HepG2 (cell line): ENCODE measurements around the gene ZNF394. TPM values are rescaled to one million over a fixed set of nuclear protein-coding genes. Genes with fewer than 3 reads are reported as not detected.

Experiments used
- ATAC-seq: fragments of 200-7000 bp; cut with Tn5 transposase; 3 replicates; pipeline ENCODE4 v1.9.1; 2020; ENCODE audit warnings: mild to moderate bottlenecking, moderate library complexity
- BruUV-seq: library from RNA; stranded (reverse); fragments of 400-500 nt; replicated peaks from 2 replicates; lab custom pipeline; 2021; lab: Mats Ljungman, UMichigan
- CTCF ChIA-PET: fragments of 300-600 bp; formaldehyde crosslinking; extraction: SDS; loops from one replicate; lab custom pipeline; 2021; ENCODE audit warnings: low total read pairs, inconsistent platforms, low intra/inter-chr PET ratio; lab: Yijun Ruan, JAX
- POLR2A ChIA-PET: fragments of 350-600 bp; sonication (Branson Sonifier 250); formaldehyde crosslinking; loops from one replicate; lab custom pipeline; 2020; ENCODE audit warnings: antibody characterized with exemption, inconsistent platforms; lab: Yijun Ruan, JAX
- DNase-seq: peaks from one replicate; pipeline ENCODE4 v3.0.0-alpha.2; 2015; ENCODE audit warnings: low spot score
- FAIRE-seq: peaks from 3 replicates; lab custom pipeline; 2011; peaks lifted over from hg19 to GRCh38; lab: Jason Lieb, UNC
- H2AFZ ChIP-seq: one replicate; pipeline ENCODE4 v1.6.1; 2011; ENCODE audit warnings: low read length, inconsistent platforms
- H3K27ac ChIP-seq: fragments of 300-600 bp; 3 replicates; pipeline ENCODE4 v1.8.0; 2011; ENCODE audit warnings: mixed run types, mild to moderate bottlenecking, mixed read lengths, low read length, inconsistent platforms; ENCODE audit not compliant: insufficient read depth; ENCODE audit errors: extremely low read length
- H3K27me3 ChIP-seq, 2 experiments: fragments of 200-600 bp in 1 of 2; 2 replicates in 1 of 2; 3 replicates in 1 of 2; pipeline versions ENCODE4 v1.6.0 to v1.8.0; 2011; ENCODE audit warnings: low read length in 2 of 2, mild to moderate bottlenecking in 2 of 2, moderate library complexity in 2 of 2, inconsistent platforms in 1 of 2; ENCODE audit not compliant: insufficient read depth in 2 of 2, control insufficient read depth in 1 of 2
- H3K36me3 ChIP-seq, 2 experiments: fragments of 200-600 bp in 1 of 2; replicated peaks in 1 of 2; 2 replicates in 1 of 2; 3 replicates in 1 of 2; pipeline versions ENCODE4 v1.5.1 to v1.8.0; 2011; ENCODE audit warnings: low read length in 2 of 2, inconsistent platforms in 1 of 2; ENCODE audit not compliant: insufficient read depth in 2 of 2, control insufficient read depth in 1 of 2
- H3K4me1 ChIP-seq: 2 replicates; pipeline ENCODE4 v1.5.1; 2012; ENCODE audit warnings: low read length, inconsistent platforms; ENCODE audit not compliant: insufficient read depth
- H3K4me2 ChIP-seq: 2 replicates; pipeline ENCODE4 v1.6.0; 2011; ENCODE audit warnings: low read depth, low read length, inconsistent platforms
- H3K4me3 ChIP-seq, 3 experiments: fragments of 200-600 bp in 1 of 3; sonication (generic), shearing (Covaris generic) in 1 of 3; replicated peaks in 1 of 3; 2 replicates each; pipeline ENCODE4 v1.5.1; 2011 to 2016; ENCODE audit warnings: low read length in 3 of 3, inconsistent platforms in 2 of 3, low read depth in 2 of 3, mild to moderate bottlenecking in 2 of 3, control low read depth in 1 of 3, mixed read lengths in 1 of 3; ENCODE audit not compliant: insufficient read depth in 1 of 3
- H3K79me2 ChIP-seq: one replicate; pipeline ENCODE4 v1.6.1; 2011; ENCODE audit warnings: low read length, inconsistent platforms; ENCODE audit not compliant: insufficient read depth
- H3K9ac ChIP-seq: 2 replicates; pipeline ENCODE4 v1.6.0; 2011; ENCODE audit warnings: mild to moderate bottlenecking, low read depth, low read length, inconsistent platforms; ENCODE audit not compliant: insufficient read depth
- H3K9me3 ChIP-seq: 2 replicates; pipeline ENCODE4 v1.5.1; 2012; ENCODE audit warnings: mild to moderate bottlenecking, low read length
- H4K20me1 ChIP-seq: 2 replicates; pipeline ENCODE4 v1.6.0; 2011; ENCODE audit warnings: inconsistent platforms, mild to moderate bottlenecking, low read length, moderate library complexity; ENCODE audit not compliant: insufficient read depth
- ADNP ChIP-seq: sonication (generic); formaldehyde crosslinking; IDR thresholded peaks from 2 replicates; pipeline ENCODE4 v1.4.0; 2020; ENCODE audit warnings: missing genetic modification reagents
- FOSL1 ChIP-seq: sonication (generic); formaldehyde crosslinking; IDR thresholded peaks from 2 replicates; pipeline ENCODE4 v1.9.0; 2021; ENCODE audit warnings: missing genetic modification reagents, borderline replicate concordance
- PRMT3 ChIP-seq: sonication (generic); formaldehyde crosslinking; IDR thresholded peaks from 2 replicates; pipeline ENCODE4 v1.8.1; 2022; ENCODE audit warnings: low read depth, mild to moderate bottlenecking, moderate library complexity, missing genetic modification reagents, borderline replicate concordance
- SPEN ChIP-seq: sonication (generic); formaldehyde crosslinking; IDR thresholded peaks from 2 replicates; pipeline ENCODE4 v1.5.1; 2020; ENCODE audit warnings: low read depth, mild to moderate bottlenecking, missing genetic modification reagents
- TEAD2 ChIP-seq: sonication (generic); formaldehyde crosslinking; IDR thresholded peaks from 2 replicates; pipeline ENCODE4 v1.9.0; 2021; ENCODE audit warnings: missing genetic modification reagents
- WGBS: methylation state at CpG from one replicate; pipeline ENCODE4 v1.1.6; 2017; ENCODE audit warnings: low lambda C conversion rate; 5-methylcytosine and 5-hydroxymethylcytosine counted together
- in situ Hi-C: cut with HindIII; loops from 2 replicates; pipeline ENCODE4 v1.10.0; 2017; ENCODE audit warnings: low pct_unique_long_range_greater_than_20kb; ENCODE audit not compliant: extremely low pct_ligation_motif_present
- intact Hi-C: fragments of 100-400 bp; cut with micrococcal nuclease; formaldehyde crosslinking; loops from one replicate; pipeline ENCODE4 v1.10.0; 2022; ENCODE audit not compliant: unreplicated experiment
- polyA plus RNA-seq, 8 experiments: library from polyadenylated mRNA; depleted of rRNA in 3 of 8; stranded (reverse) in 7 of 8; unstranded in 1 of 8; fragments of >200 nt; fragmentation: Illumina TruSeq in 4 of 8; extraction: Trizol in 4 of 8; gene quantifications; 2 replicates each; pipeline versions ENCODE4 v1.2.1 to v1.2.3, GENCODE V29; 2011 to 2016; ENCODE audit warnings: low read depth in 4 of 8, missing spikeins in 1 of 8, mixed read lengths in 1 of 8; ENCODE audit not compliant: insufficient read depth in 1 of 8
- total RNA-seq, 5 experiments: library from RNA; depleted of rRNA; stranded (reverse); fragments of >200 nt; fragmentation: Illumina TruSeq; extraction: Trizol; gene quantifications; 2 replicates each; pipeline ENCODE4 v1.2.3, GENCODE V29; 2016; ENCODE audit warnings: low read depth in 1 of 5

ZNF394 gene
- total and polyA plus RNA-seq, 2 of the 13 experiments (the other 11 are each of a cell fraction or from before 2014, with no cell fraction given) = 7.8 to 19.6 TPM

DNA sequence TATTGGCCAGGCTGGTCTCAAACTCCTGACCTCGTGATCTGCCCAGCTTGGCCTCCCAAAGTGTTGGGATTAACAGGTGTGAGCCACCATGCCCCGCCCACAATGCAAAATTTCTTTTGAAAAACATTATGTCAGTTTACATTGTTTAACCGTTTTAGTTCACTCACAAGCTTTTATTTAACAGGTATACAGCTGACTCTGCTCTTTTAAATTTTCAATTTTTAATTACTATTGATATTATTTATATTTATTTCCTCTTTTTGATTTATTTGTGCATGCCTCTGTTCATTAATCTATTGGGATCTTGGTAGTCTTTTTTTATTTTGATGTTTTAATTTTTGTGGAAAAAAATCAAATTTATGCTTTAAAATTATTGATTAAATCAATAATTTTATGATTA, 21.3 kb upstream of the ZNF394 start:
- DNase-seq (no peak), ATAC-seq (no peak), FAIRE-seq (no peak)
- H3K9ac ChIP-seq = no peak overlapping the region
- no peak overlapping the region for H2AFZ ChIP-seq
- peaks cover 10 to 47% of the 10 kb centered on the region in 2 experiments for H3K36me3 ChIP-seq
- in situ Hi-C loops = no loop called here
- WGBS = 95% methylated on average over 3 of the region's 3 CpGs
- no peaks in the 10 kb centered on the region for H3K4me1 ChIP-seq
- H3K9me3 ChIP-seq = no peaks in the 10 kb centered on the region
- no peaks in the 10 kb centered on the region for H3K79me2 ChIP-seq
- ChIA-PET POLR2A (no interaction called here), CTCF (no interaction called here)
- H3K27me3 ChIP-seq = no peaks in the 10 kb centered on the region
- H4K20me1 ChIP-seq = no peaks in the 10 kb centered on the region
- BruUV-seq = no TSS peak
- TF ChIP-seq PRMT3 (CRISPR knock-in tag) = no peak
- no peak for TF ChIP-seq ADNP (CRISPR knock-in tag)
- TF ChIP-seq SPEN (CRISPR knock-in tag) = no peak
- no peak overlapping the region for H3K4me2 ChIP-seq
- no peak overlapping the region for H3K27ac ChIP-seq
- no peak overlapping the region for H3K4me3 ChIP-seq
- intact Hi-C loops = no loop called here

DNA sequence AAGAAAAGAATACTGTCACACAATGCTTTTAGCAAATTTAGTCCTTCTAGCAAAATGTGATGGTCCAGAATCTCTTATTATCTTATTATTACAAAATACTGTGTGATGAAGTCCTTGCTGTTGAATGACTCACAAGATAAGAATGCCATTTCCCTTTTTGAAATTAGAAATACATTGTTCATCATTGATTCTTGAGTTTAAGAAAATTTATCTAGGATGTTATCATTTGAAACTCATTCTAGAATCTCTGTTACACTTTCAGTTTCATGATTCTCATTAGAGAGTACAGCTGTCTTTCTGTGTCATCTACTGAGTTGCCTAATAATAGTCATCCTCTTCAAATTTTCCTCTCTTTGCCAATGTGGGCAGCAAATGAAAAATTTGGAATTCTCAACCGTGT, 14.0 kb upstream of the ZNF394 start:
- ATAC-seq (no peak), DNase-seq (no peak), FAIRE-seq (no peak)
- H3K27ac ChIP-seq = no peak overlapping the region
- BruUV-seq = no TSS peak
- no peaks in the 10 kb centered on the region for H4K20me1 ChIP-seq
- H3K79me2 ChIP-seq = no peaks in the 10 kb centered on the region
- no peaks in the 10 kb centered on the region for H3K4me1 ChIP-seq
- H3K27me3 ChIP-seq = no peaks in the 10 kb centered on the region
- intact Hi-C loops (no loop called here), in situ Hi-C loops (no loop called here)
- ChIA-PET POLR2A (no interaction called here), CTCF (no interaction called here)
- no peak overlapping the region for H3K9ac ChIP-seq
- no peak overlapping the region for H3K4me3 ChIP-seq
- H2AFZ ChIP-seq = no peak overlapping the region
- H3K9me3 ChIP-seq = no peaks in the 10 kb centered on the region
- no peak overlapping the region for H3K4me2 ChIP-seq
- TF ChIP-seq FOSL1 = no peak
- no peak for TF ChIP-seq TEAD2 (CRISPR knock-in tag)
- 97% methylated on average over 1 of the region's 1 CpG for WGBS
- H3K36me3 ChIP-seq = peaks cover 8 to 43% of the 10 kb centered on the region in 2 experiments
